Astrocyte (in vitro differentiated cells and primary cell): ENCODE data around the gene EFEMP1.

Source experiments
- CTCF ChIP-seq: IDR thresholded peaks from 2 replicates; pipeline ENCODE4 v1.5.1; 2011; ENCODE audit warnings: low read depth, mild to moderate bottlenecking, inconsistent platforms, low read length, moderate library complexity; ENCODE audit not compliant: insufficient read depth
- EZH2 ChIP-seq: IDR thresholded peaks from 2 replicates; pipeline ENCODE4 v1.6.1; 2012; ENCODE audit warnings: mild to moderate bottlenecking, low read length, inconsistent platforms; ENCODE audit not compliant: insufficient read depth

GRCh38 chr2:55962915-55963314 lies 39.3 kb upstream of the EFEMP1 start:
- TF ChIP-seq EZH2 = no peak
- TF ChIP-seq CTCF = no peak
